Endothelial cell of umbilical vein (primary cell): Measurements from ENCODE around the gene WIPF3. TPM values are rescaled to one million over a fixed set of nuclear protein-coding genes. Genes with fewer than 3 reads are reported as not detected.

Source experiments
- BruUV-seq: library from RNA; stranded (reverse); fragments of 400-500 nt; replicated peaks from 2 replicates; lab custom pipeline; 2021; lab: Mats Ljungman, UMichigan
- CTCF ChIA-PET: fragments of 300-600, 350-600 bp; sonication (Branson Sonifier 250); formaldehyde crosslinking; loops from one replicate; lab custom pipeline; 2021; ENCODE audit warnings: antibody characterized with exemption, inconsistent platforms; lab: Charles Lee
- POLR2A ChIA-PET: fragments of 300-600, 350-600 bp; sonication (Branson Sonifier 250); formaldehyde crosslinking; loops from one replicate; lab custom pipeline; 2021; ENCODE audit warnings: antibody characterized with exemption, inconsistent platforms; lab: Charles Lee
- DNase-seq: peaks from one replicate; pipeline ENCODE4 v3.0.0-alpha.2; 2011; ENCODE audit warnings: low read depth, low spot score
- FAIRE-seq: peaks from 2 replicates; lab custom pipeline; 2011; peaks lifted over from hg19 to GRCh38; lab: Jason Lieb, UNC
- H2AFZ ChIP-seq: 2 replicates; pipeline ENCODE4 v1.6.0; 2012; ENCODE audit warnings: low read depth, low read length, control low read depth, inconsistent platforms
- H3K27ac ChIP-seq: 2 replicates; pipeline ENCODE4 v1.5.1; 2011; ENCODE audit warnings: low read depth, mild to moderate bottlenecking, control low read depth, low read length, moderate library complexity; ENCODE audit not compliant: insufficient read depth
- H3K27me3 ChIP-seq, 2 experiments: 2 replicates each; pipeline versions ENCODE4 v1.6.0 to v1.6.1; 2011; ENCODE audit warnings: low read length in 2 of 2, mixed read lengths in 1 of 2; ENCODE audit not compliant: control insufficient read depth in 2 of 2, insufficient read depth in 2 of 2
- H3K36me3 ChIP-seq, 2 experiments: 2 replicates in 1 of 2; 3 replicates in 1 of 2; pipeline ENCODE4 v1.5.1; 2011; ENCODE audit warnings: low read length in 2 of 2, mild to moderate bottlenecking in 1 of 2, moderate library complexity in 1 of 2; ENCODE audit not compliant: control insufficient read depth in 2 of 2, insufficient read depth in 2 of 2; ENCODE audit errors: extremely low read depth in 1 of 2
- H3K4me1 ChIP-seq: 3 replicates; pipeline ENCODE4 v1.5.1; 2011; ENCODE audit warnings: mild to moderate bottlenecking, low read length; ENCODE audit not compliant: control insufficient read depth, insufficient read depth; ENCODE audit errors: extremely low read depth
- H3K4me2 ChIP-seq: 2 replicates; pipeline ENCODE4 v1.6.1; 2011; ENCODE audit warnings: low read length, control low read depth, mixed read lengths; ENCODE audit not compliant: insufficient read depth
- H3K4me3 ChIP-seq, 3 experiments: fragments of 200-600 bp in 1 of 3; sonication (generic), shearing (Covaris generic) in 1 of 3; replicated peaks in 1 of 3; 2 replicates each; pipeline ENCODE4 v1.5.1; 2011 to 2016; ENCODE audit warnings: control low read depth in 3 of 3, low read length in 3 of 3, mild to moderate bottlenecking in 2 of 3, inconsistent platforms in 1 of 3, low read depth in 1 of 3, moderate library complexity in 1 of 3; ENCODE audit not compliant: insufficient read depth in 1 of 3
- H3K79me2 ChIP-seq: 2 replicates; pipeline ENCODE4 v1.6.0; 2012; ENCODE audit warnings: low read length, inconsistent platforms; ENCODE audit not compliant: control insufficient read depth, insufficient read depth
- H3K9ac ChIP-seq: replicated peaks from 2 replicates; pipeline ENCODE3; 2011; ENCODE audit warnings: low read length, control low read depth; ENCODE audit not compliant: insufficient read depth; ENCODE audit errors: extremely low read depth
- H3K9me1 ChIP-seq: replicated peaks from 3 replicates; pipeline ENCODE4 v1.6.0; 2011; ENCODE audit warnings: mild to moderate bottlenecking, low read length; ENCODE audit not compliant: control insufficient read depth, insufficient read depth; ENCODE audit errors: extremely low read depth
- H3K9me3 ChIP-seq: replicated peaks from 2 replicates; pipeline ENCODE4 v1.5.1; 2012; ENCODE audit warnings: low read length, inconsistent platforms; ENCODE audit not compliant: control insufficient read depth, insufficient read depth
- H4K20me1 ChIP-seq: replicated peaks from 2 replicates; pipeline ENCODE3; 2011; ENCODE audit warnings: mild to moderate bottlenecking, low read length; ENCODE audit not compliant: control insufficient read depth, insufficient read depth; ENCODE audit errors: extremely low read depth
- EZH2 ChIP-seq: IDR thresholded peaks from 2 replicates; pipeline ENCODE4 v1.6.1; 2012; ENCODE audit warnings: borderline replicate concordance, low read depth, mild to moderate bottlenecking, moderate library complexity, low read length, inconsistent platforms; ENCODE audit not compliant: severe bottlenecking
- FOS ChIP-seq: IDR thresholded peaks from 2 replicates; pipeline ENCODE4 v1.6.1; 2011; ENCODE audit warnings: mild to moderate bottlenecking, low read length, moderate library complexity, borderline replicate concordance; ENCODE audit not compliant: insufficient read depth
- GATA2 ChIP-seq: IDR thresholded peaks from 2 replicates; pipeline ENCODE4 v1.7.0; 2011; ENCODE audit warnings: low read depth, mild to moderate bottlenecking, moderate library complexity, mixed read lengths, low read length; ENCODE audit not compliant: insufficient read length, insufficient read depth
- JUN ChIP-seq: IDR thresholded peaks from 2 replicates; pipeline ENCODE4 v1.6.1; 2011; ENCODE audit warnings: borderline replicate concordance, low read depth; ENCODE audit not compliant: insufficient read length, insufficient read depth
- MYC ChIP-seq: IDR thresholded peaks from one replicate; pipeline ENCODE4 v1.6.1; 2011; ENCODE audit warnings: mild to moderate bottlenecking, low read depth, low read length
- POLR2A ChIP-seq: IDR thresholded peaks from 2 replicates; pipeline ENCODE4 v1.6.1; 2012; ENCODE audit warnings: low read depth, mild to moderate bottlenecking, control low read depth, low read length
- POLR2AphosphoS5 ChIP-seq: IDR thresholded peaks from 2 replicates; pipeline ENCODE4 v1.6.1; 2012; ENCODE audit warnings: low read depth, mild to moderate bottlenecking, control low read depth, low read length, moderate library complexity; ENCODE audit not compliant: insufficient read depth
- dilution Hi-C: fragments of 300-500 bp; cut with MboI; formaldehyde crosslinking; loops from one replicate; pipeline ENCODE4 v1.15.0; 2019; ENCODE audit warnings: low sequenced_read_pairs; ENCODE audit not compliant: extremely low pct_ligation_motif_present
- intact Hi-C: fragments of 100-400 bp; cut with micrococcal nuclease; formaldehyde crosslinking; loops from one replicate; pipeline ENCODE4 v1.10.0; 2022
- polyA plus RNA-seq, 4 experiments: library from polyadenylated mRNA; depleted of rRNA in 3 of 4; stranded (reverse) in 3 of 4; unstranded in 1 of 4; fragments of >200 nt; gene quantifications; 2 replicates each; pipeline versions ENCODE4 v1.2.1 to v1.2.3, GENCODE V29; 2011 to 2012; ENCODE audit warnings: missing spikeins in 1 of 4
- total RNA-seq: library from RNA; stranded (reverse); gene quantifications from 2 replicates; pipeline ENCODE4 v1.2.3, GENCODE V29; 2021
- TF ChIP-seq, protein P1 (sequence below), 2 donors: IDR thresholded peaks; 1 replicate in 1 of 2; 2 replicates in 1 of 2; pipeline ENCODE4 v1.5.1; 2011; ENCODE audit warnings: low read length in 2 of 2, mild to moderate bottlenecking in 2 of 2, moderate library complexity in 2 of 2, control low read depth in 1 of 2, inconsistent platforms in 1 of 2, low read depth in 1 of 2; ENCODE audit not compliant: insufficient read depth in 1 of 2; ENCODE audit errors: extremely low read depth in 1 of 2
- TF ChIP-seq, protein P2 (sequence below): IDR thresholded peaks from 2 replicates; pipeline ENCODE4 v1.6.1; 2011; ENCODE audit not compliant: insufficient read depth, insufficient read length

WIPF3 gene
- total and polyA plus RNA-seq, 2 donors (not counting 3 experiments of a cell fraction or from before 2014, with no cell fraction given), result 0.01 to 0.35 TPM

DNA sequence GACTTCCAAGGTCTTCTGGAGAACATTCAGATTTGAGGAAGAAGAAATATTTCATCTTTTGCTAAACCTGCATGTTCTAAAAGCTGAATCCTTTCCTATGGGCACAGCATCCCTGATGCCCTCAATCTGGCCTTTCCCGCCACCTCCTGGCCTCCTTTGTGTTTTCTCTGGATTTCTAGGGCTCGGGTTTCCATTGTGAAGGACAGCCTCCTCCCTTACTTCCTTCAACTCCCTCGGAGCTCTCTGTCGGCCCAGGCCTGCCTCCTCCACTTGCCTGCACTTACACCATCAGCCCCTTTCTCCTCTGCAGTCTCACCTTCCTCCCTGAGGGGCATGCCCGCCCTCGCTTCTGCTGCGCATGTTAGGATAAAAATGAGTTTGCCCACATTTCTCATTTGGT is 75.4 kb downstream of the WIPF3 start:
- dilution Hi-C loops, result no loop called here
- DNase-seq, result no peak
- Histone ChIP-seq H3K9ac (no peak overlapping the region), H3K27ac (no peak overlapping the region), H3K4me2 (no peak overlapping the region), H2AFZ (no peak overlapping the region), H3K36me3 (no peaks in the 10 kb centered on the region), H3K4me3 (no peak overlapping the region), H3K79me2 (no peaks in the 10 kb centered on the region), H3K27me3 (peaks cover 0 to 5% of the 10 kb centered on the region in 2 experiments), H3K9me3 (no peaks in the 10 kb centered on the region), H3K4me1 (peaks cover 2% of the 10 kb centered on the region), H4K20me1 (no peaks in the 10 kb centered on the region), H3K9me1 (no peaks in the 10 kb centered on the region)
- intact Hi-C loops, result no loop called here
- POLR2A ChIA-PET, result no interaction called here
- BruUV-seq, result no TSS peak
- TF ChIP-seq MYC (no peak), FOS (no peak), GATA2 (no peak), EZH2 (no peak), POLR2AphosphoS5 (no peak), POLR2A (no peak), JUN (no peak)
- TF ChIP-seq, protein P1, sequence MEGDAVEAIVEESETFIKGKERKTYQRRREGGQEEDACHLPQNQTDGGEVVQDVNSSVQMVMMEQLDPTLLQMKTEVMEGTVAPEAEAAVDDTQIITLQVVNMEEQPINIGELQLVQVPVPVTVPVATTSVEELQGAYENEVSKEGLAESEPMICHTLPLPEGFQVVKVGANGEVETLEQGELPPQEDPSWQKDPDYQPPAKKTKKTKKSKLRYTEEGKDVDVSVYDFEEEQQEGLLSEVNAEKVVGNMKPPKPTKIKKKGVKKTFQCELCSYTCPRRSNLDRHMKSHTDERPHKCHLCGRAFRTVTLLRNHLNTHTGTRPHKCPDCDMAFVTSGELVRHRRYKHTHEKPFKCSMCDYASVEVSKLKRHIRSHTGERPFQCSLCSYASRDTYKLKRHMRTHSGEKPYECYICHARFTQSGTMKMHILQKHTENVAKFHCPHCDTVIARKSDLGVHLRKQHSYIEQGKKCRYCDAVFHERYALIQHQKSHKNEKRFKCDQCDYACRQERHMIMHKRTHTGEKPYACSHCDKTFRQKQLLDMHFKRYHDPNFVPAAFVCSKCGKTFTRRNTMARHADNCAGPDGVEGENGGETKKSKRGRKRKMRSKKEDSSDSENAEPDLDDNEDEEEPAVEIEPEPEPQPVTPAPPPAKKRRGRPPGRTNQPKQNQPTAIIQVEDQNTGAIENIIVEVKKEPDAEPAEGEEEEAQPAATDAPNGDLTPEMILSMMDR (IDR thresholded peaks at IDR 0.05; ENCODE audit: extremely low read depth in 1 of 2, insufficient read depth in 1 of 2, low read depth in 1 of 2, low read length in 2 of 2), result no peak
- TF ChIP-seq, protein P2, sequence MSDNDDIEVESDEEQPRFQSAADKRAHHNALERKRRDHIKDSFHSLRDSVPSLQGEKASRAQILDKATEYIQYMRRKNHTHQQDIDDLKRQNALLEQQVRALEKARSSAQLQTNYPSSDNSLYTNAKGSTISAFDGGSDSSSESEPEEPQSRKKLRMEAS, result no peak
- CTCF ChIA-PET, result no interaction called here
- FAIRE-seq, result no peak
